Effector memory CD4-positive, alpha-beta T cell (primary cell): ENCODE measurements around the gene NHSL2.

ENCODE experiments used
- DNase-seq, 3 donors: peaks; one replicate each; pipeline ENCODE4 v3.0.0-alpha.2; 2020
- H3K27ac ChIP-seq: 2 replicates; pipeline ENCODE4 v1.7.0; 2013; ENCODE audit warnings: mild to moderate bottlenecking, low read length, moderate library complexity; ENCODE audit not compliant: insufficient read depth, poor library complexity, severe bottlenecking
- H3K27me3 ChIP-seq: replicated peaks from 2 replicates; pipeline ENCODE4 v1.7.0; 2013; ENCODE audit warnings: mild to moderate bottlenecking, low read length; ENCODE audit not compliant: insufficient read depth, control insufficient read depth, poor library complexity, severe bottlenecking
- H3K36me3 ChIP-seq: 2 replicates; pipeline ENCODE4 v1.7.0; 2013; ENCODE audit warnings: mild to moderate bottlenecking, low read length, moderate library complexity; ENCODE audit not compliant: control insufficient read depth, insufficient read depth
- H3K4me1 ChIP-seq: 2 replicates; pipeline ENCODE4 v1.7.0; 2013; ENCODE audit warnings: low read length, mild to moderate bottlenecking; ENCODE audit not compliant: control insufficient read depth, insufficient read depth, poor library complexity, severe bottlenecking
- H3K4me3 ChIP-seq: 2 replicates; pipeline ENCODE4 v1.7.0; 2013; ENCODE audit warnings: low read length, low read depth, mild to moderate bottlenecking; ENCODE audit not compliant: insufficient read depth, poor library complexity, severe bottlenecking
- H3K9me3 ChIP-seq: 2 replicates; pipeline ENCODE4 v1.7.0; 2013; ENCODE audit warnings: mild to moderate bottlenecking, low read length, moderate library complexity; ENCODE audit not compliant: control insufficient read depth

The NHSL2 gene

DNA sequence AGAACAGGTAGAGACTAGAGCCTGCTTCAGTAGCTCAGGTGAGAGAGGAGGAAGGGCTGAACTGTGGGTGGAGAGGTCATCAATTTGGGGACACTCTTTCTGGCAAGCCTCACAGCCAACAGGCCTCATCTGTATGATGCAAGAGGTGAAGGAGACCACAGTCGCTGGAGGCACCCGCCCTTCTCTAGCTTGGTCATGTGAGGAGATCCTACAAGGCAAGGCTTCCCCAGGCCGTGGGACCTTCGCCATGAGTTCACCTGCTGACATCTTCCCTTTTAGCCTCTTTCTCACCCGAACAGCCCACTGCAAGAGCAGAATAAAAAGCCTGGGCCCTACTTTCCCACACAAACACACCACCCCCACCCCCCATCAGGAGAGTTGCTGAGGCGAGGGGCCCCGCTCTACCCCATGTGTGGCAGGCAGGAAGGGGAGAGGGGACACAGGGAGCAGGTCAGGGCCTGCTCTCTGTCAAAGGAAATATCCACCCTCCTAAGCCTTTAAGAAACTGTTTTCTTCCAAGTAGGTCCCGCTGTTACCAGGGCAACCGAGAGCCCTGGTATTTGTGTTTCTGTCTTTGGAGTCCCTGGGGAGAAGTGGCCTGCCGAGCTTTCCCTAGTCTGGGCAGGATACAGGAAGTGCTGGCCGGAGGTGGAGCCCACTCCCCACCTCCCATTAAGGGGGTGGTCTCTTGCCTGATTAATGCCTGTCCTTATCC is 213.0 kb downstream of the NHSL2 start:
- peaks cover 39% of the 10 kb centered on the region for H3K4me1 ChIP-seq
- DNase-seq = no peak
- no peaks in the 10 kb centered on the region for H3K27me3 ChIP-seq
- no peak overlapping the region for H3K4me3 ChIP-seq
- H3K27ac ChIP-seq = no peak overlapping the region
- no peaks in the 10 kb centered on the region for H3K9me3 ChIP-seq
- no peaks in the 10 kb centered on the region for H3K36me3 ChIP-seq

DNA sequence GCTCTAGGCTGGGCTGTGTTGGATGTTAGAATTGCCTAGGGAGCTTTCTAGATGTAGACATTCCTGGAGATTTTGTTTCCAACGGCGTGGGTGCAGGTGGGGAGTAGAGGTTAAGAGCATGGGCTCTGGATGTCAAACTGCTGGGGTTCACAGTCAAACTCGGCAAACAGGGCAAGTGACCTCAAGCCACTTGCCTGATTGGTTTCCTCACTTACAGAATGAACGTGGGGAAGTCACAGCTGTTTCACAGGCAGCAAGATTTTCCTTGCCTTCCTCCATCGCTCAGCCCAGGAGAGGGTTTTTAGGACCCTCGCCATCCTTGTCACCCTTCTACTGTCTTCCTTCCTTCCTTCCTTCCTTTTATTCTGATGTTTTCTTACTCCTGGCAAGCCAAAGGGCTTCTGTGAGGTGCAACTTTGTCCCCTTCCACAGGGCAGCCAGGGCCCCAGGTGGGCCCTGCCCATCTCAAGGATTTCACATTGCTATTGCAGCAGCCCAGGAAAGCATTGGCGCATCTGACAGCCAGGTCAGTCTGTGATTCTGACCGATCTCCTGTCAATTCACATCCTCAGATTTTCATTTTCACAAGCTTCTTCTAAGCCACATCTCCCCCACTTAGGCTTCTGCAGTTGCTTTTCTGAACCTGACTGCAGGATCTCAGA is 214.0 kb downstream of the NHSL2 start:
- Histone ChIP-seq H3K36me3 (no peaks in the 10 kb centered on the region), H3K9me3 (no peaks in the 10 kb centered on the region), H3K27ac (peak overlapping the region; percentile 18), H3K4me1 (peaks cover 39% of the 10 kb centered on the region), H3K4me3 (no peak overlapping the region), H3K27me3 (no peaks in the 10 kb centered on the region)
- no peak for DNase-seq

DNA sequence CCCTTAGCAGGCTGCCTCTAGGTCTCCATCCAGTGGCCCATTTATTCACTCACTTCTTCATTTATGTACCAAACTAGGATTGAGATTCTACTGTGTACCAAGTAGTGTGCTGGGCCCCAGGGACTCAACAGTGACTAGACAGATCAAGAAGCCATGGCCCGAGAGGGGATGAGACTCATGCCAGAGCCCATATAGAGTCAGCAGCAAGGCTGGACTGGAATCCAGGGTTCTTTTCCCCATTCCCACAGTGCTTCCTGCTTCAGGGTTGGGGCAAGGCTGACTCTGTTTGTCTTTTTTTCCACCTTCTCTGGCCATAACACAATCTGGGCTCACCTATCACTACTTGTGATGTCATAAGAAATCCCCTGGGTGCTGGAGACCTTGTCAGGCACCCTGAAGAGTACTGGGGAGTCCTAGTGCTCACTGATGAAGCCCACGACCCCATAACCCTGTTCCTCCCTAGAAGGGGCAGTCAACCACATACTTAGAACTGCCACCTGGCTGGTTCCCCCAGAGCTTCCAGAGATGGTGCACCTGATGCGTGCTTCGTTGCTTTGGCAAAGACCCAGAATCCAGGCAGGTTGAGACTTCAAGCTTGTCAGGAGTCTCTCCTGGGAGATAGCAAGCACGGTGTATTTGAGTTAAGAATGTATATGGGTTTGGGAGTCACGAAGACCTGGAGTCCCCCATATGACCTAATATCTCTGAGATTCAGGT is 214.8 kb downstream of the NHSL2 start:
- no peaks in the 10 kb centered on the region for H3K27me3 ChIP-seq

DNA sequence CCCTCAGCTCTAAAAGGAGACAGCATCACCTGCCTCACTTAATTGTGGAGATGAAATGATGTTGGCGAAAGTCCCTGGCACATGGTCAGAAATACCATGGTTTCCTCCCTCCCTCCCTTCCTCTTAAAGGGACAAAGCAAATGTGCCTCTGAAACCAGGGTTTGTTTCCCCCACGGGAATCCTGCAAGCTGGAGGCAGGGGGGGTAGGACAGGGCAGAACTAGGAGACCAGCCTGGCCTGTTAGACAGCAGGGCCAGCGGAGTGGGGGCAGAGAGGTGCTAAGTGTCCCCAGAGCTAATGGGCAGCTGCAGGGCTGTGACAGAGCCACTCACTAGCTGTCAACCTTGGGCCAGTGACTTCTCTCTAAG is 215.4 kb downstream of the NHSL2 start:
- H3K27ac ChIP-seq = peak overlapping the region; percentile 49
- no peaks in the 10 kb centered on the region for H3K9me3 ChIP-seq
- H3K36me3 ChIP-seq = no peaks in the 10 kb centered on the region
- no peaks in the 10 kb centered on the region for H3K27me3 ChIP-seq
- no peak overlapping the region for H3K4me3 ChIP-seq
- no peak for DNase-seq
- peaks cover 33% of the 10 kb centered on the region for H3K4me1 ChIP-seq

More for the DNA sequence above, 214.8 kb downstream of the NHSL2 start:
- DNase-seq = no peak
- no peaks in the 10 kb centered on the region for H3K36me3 ChIP-seq
- H3K9me3 ChIP-seq = no peaks in the 10 kb centered on the region
- peak overlapping the region; percentile 48 for H3K27ac ChIP-seq
- H3K4me1 ChIP-seq = peaks cover 38% of the 10 kb centered on the region
- no peak overlapping the region for H3K4me3 ChIP-seq

DNA sequence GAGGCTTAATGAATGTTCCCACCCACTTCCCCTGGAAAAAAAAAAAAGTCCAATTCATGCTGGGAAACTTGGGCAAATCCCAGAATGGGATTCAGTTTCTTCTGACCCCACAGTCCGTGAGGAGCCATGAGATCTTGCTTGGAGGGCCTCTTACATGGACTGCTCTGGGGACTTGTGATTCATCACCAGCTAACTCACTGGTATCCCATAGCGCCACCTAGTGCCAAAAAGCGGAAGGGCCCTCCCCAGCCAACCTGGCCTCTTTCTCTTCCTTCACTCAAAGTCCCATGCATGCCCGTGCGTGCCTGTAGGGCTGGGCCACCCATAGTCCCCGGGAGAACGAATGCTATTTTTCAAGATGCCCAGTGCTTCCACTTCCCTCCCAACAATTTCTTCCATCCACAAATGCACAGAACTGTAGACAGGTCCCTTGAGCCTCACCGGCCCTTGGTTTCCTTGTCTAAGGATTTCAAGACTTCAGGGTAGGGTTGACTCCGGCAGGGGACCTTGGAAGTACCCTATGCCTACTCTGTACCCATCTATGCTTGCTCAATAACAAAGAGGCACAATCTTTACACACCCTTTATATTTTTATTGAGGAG is 216.0 kb downstream of the NHSL2 start:
- H3K4me1 ChIP-seq = peaks cover 33% of the 10 kb centered on the region

DNA sequence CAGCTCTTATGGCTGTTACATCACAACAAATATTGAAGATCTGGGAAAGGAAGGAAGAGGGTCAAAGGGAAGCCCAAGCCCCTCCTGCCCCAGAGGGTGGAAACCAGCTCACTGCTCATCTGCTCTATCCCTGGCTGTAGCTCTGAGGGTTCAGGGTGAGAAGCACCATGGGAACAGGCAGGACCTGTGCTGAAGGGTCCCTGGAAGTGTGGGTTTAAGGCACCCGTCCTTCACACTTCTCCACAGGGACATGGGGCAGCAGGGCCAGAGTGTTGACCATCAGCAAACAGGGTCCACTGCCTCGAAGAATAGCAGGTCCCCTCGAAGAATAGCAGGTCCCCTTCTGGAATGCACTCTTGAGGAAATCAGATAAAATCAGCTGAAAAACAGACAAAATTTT is 216.7 kb downstream of the NHSL2 start:
- no peaks in the 10 kb centered on the region for H3K36me3 ChIP-seq
- H3K4me1 ChIP-seq = peaks cover 33% of the 10 kb centered on the region
- H3K4me3 ChIP-seq = no peak overlapping the region
- no peak overlapping the region for H3K27ac ChIP-seq
- no peaks in the 10 kb centered on the region for H3K9me3 ChIP-seq
- no peak for DNase-seq
- no peaks in the 10 kb centered on the region for H3K27me3 ChIP-seq

More for the DNA sequence above, 216.0 kb downstream of the NHSL2 start:
- Histone ChIP-seq H3K27me3 (no peaks in the 10 kb centered on the region), H3K36me3 (no peaks in the 10 kb centered on the region), H3K4me3 (no peak overlapping the region), H3K9me3 (no peaks in the 10 kb centered on the region), H3K27ac (peak overlapping the region; percentile 49)
- peak; percentile 66 to 71 (median 68) for DNase-seq

DNA sequence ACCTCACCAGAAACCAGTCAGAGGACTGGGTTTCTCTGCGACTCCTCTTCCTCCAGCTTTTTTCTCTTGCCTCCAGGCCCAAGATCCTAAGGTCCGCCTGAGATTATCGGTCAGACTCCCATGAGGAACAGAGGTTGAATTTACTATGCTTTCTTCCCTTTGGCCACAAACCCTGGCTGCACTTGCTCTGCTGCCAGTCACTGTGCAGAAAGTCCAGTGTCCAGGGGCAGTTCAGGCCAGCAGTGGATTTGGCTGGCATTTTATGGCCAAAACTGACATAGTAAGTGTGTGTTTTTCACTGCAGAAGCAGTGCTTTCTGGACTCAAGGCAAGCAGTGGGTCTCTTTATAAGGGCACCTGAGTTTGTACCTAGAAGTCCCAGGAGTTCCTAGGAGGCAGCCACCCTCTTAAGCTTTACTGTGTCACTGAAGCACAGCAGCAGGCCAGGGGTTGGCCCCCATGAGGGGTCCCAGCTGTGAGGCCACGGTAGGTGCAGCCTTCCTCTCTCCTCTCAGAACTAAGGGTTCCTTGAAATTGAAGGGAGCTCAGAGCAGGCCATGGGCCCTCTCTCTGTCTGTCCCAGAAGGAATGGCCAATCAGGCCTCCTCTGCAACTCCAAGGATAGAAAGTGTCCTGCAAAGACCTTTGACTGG is 217.7 kb downstream of the NHSL2 start:
- DNase-seq = no peak
- no peaks in the 10 kb centered on the region for H3K9me3 ChIP-seq
- no peaks in the 10 kb centered on the region for H3K36me3 ChIP-seq
- H3K27ac ChIP-seq = no peak overlapping the region
- H3K4me3 ChIP-seq = no peak overlapping the region
- H3K27me3 ChIP-seq = no peaks in the 10 kb centered on the region
- peaks cover 27% of the 10 kb centered on the region for H3K4me1 ChIP-seq

DNA sequence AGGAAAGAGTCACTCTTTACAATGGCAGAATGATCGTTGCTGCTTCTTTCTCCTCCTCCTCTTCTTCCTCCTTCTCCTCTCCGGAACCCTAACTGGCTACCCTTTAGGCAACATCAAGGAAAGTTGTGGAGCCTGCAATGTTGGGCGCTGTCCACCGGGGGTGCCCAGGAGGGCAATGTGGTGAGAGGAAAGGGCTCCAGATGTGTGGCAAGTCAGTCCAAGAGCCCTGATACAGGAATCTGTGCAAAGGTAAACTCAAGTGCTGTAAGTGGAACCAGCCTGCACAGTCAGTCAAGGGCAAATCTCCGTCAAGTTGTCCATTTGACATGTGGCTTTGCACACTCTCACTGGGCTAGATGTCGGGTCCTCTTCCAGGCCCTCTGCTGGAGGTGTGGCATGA is 218.2 kb downstream of the NHSL2 start:
- no peak overlapping the region for H3K4me3 ChIP-seq
- no peak for DNase-seq
- H3K9me3 ChIP-seq = no peaks in the 10 kb centered on the region
- peaks cover 21% of the 10 kb centered on the region for H3K4me1 ChIP-seq
- H3K27me3 ChIP-seq = no peaks in the 10 kb centered on the region
- H3K36me3 ChIP-seq = no peaks in the 10 kb centered on the region
- no peak overlapping the region for H3K27ac ChIP-seq

DNA sequence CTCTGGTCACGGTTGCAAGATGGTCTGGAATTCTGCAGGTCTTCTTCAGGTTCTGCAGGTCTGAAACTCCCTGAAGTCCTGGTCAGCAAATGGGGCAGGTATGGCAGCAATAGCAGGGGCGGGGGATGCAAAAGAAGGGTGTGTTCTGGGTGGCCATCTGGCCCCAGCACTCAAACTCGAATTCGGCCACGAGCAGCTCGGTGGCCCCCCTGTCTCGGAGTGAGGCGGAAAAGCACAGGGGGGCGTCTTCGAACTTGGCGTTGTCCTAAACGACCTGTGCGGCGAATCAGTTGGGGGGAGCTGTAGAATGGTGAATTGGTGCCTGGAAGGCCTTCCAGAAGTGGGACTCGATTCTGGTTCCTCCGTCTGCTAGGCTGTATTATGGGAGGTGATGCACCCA is 219.0 kb downstream of the NHSL2 start:
- Histone ChIP-seq H3K36me3 (no peaks in the 10 kb centered on the region), H3K4me1 (peaks cover 14% of the 10 kb centered on the region), H3K27ac (no peak overlapping the region), H3K4me3 (no peak overlapping the region), H3K27me3 (no peaks in the 10 kb centered on the region), H3K9me3 (no peaks in the 10 kb centered on the region)
- no peak for DNase-seq
